Nephron (organoid): Measurements from ENCODE around the gene TRIL.
A peak's percentile ranks its signal among the peaks of the same experiment; 100 is the strongest.

Experiments used
- H3K27ac Mint-ChIP-seq, 3 experiments: 2 replicates each; pipeline ENCODE4 v1.8.0; 2020; ENCODE audit warnings: mixed read lengths in 3 of 3, mild to moderate bottlenecking in 2 of 3, moderate library complexity in 1 of 3
- H3K27me3 Mint-ChIP-seq: 2 replicates; pipeline ENCODE4 v1.8.0; 2021; ENCODE audit warnings: low read depth, mild to moderate bottlenecking, moderate library complexity, mixed read lengths
- H3K36me3 Mint-ChIP-seq: 2 replicates; pipeline ENCODE4 v1.8.0; 2020; ENCODE audit warnings: low read depth, mixed read lengths
- H3K4me1 Mint-ChIP-seq: 2 replicates; pipeline ENCODE4 v1.8.0; 2020; ENCODE audit warnings: mixed read lengths
- H3K4me3 Mint-ChIP-seq, 3 experiments: 2 replicates each; pipeline ENCODE4 v1.8.0; 2020; ENCODE audit warnings: mild to moderate bottlenecking in 3 of 3, mixed read lengths in 3 of 3, moderate library complexity in 2 of 3
- H3K9me3 Mint-ChIP-seq: 2 replicates; pipeline ENCODE4 v1.8.0; 2020; ENCODE audit warnings: mixed read lengths
- CTCF ChIP-seq, 3 experiments: fragments of 200-600 bp; sonication (generic); IDR thresholded peaks; one replicate each; pipeline ENCODE4 v1.5.0; 2021; ENCODE audit warnings: antibody characterized with exemption in 3 of 3; ENCODE audit not compliant: unreplicated experiment in 3 of 3

TRIL gene

GRCh38 chr7:28958235-28958979, at the start of gene TRIL:
Gene TRIL (minus strand): TSS chr7:28958330. CDS start chr7:28958046, 284 bp downstream.
- peaks cover 4% of the 10 kb centered on the region for H3K36me3 Mint-ChIP-seq
- H3K27ac Mint-ChIP-seq, result peak within 1 kb of the TSS; percentile 94 to 99 (median 97)

GRCh38 chr7:29007127-29007526, 49.0 kb upstream of the TRIL start:
- H3K27ac Mint-ChIP-seq, result peak overlapping the region in 1 of 3 experiments; percentile 7
- peaks cover 8% of the 10 kb centered on the region for H3K9me3 Mint-ChIP-seq
- peaks cover 19% of the 10 kb centered on the region for H3K4me1 Mint-ChIP-seq
- H3K4me3 Mint-ChIP-seq, result no peak overlapping the region
- TF ChIP-seq CTCF (IDR thresholded peaks at IDR 0.05; ENCODE audit: unreplicated experiment in 3 of 3), result no peak
- H3K27me3 Mint-ChIP-seq, result no peaks in the 10 kb centered on the region
- H3K36me3 Mint-ChIP-seq, result peaks cover 25% of the 10 kb centered on the region

More at GRCh38 chr7:28958235-28958979, at the start of gene TRIL:
- Mint-ChIP-seq H3K27me3 (peaks cover 7% of the 10 kb centered on the region), H3K4me1 (peaks cover 49% of the 10 kb centered on the region), H3K4me3 (peak within 1 kb of the TSS; percentile 93 to 96 (median 94)), H3K9me3 (no peaks in the 10 kb centered on the region)
- no peak for TF ChIP-seq CTCF (IDR thresholded peaks at IDR 0.05; ENCODE audit: unreplicated experiment in 3 of 3)

- TF ChIP-seq CTCF (IDR thresholded peaks at IDR 0.05; ENCODE audit: unreplicated experiment in 3 of 3), result no peak
- H3K27me3 Mint-ChIP-seq, result no peaks in the 10 kb centered on the region
- H3K9me3 Mint-ChIP-seq, result peaks cover 8% of the 10 kb centered on the region
- peaks cover 27% of the 10 kb centered on the region for H3K4me1 Mint-ChIP-seq
- peak overlapping the region; percentile 79 to 91 (median 89) for H3K27ac Mint-ChIP-seq
- peaks cover 25% of the 10 kb centered on the region for H3K36me3 Mint-ChIP-seq
- no peak overlapping the region for H3K4me3 Mint-ChIP-seq
Observed at GRCh38 chr7:29005829-29006228, 47.7 kb upstream of the TRIL start.

GRCh38 chr7:29005406-29005805, 47.3 kb upstream of the TRIL start:
- Mint-ChIP-seq H3K4me3 (no peak overlapping the region), H3K27ac (peak overlapping the region; percentile 79 to 91 (median 89)), H3K4me1 (peaks cover 31% of the 10 kb centered on the region), H3K9me3 (peaks cover 8% of the 10 kb centered on the region), H3K36me3 (peaks cover 25% of the 10 kb centered on the region), H3K27me3 (no peaks in the 10 kb centered on the region)
- TF ChIP-seq CTCF (IDR thresholded peaks at IDR 0.05; ENCODE audit: unreplicated experiment in 3 of 3), result no peak

- no peak overlapping the region for H3K27ac Mint-ChIP-seq
- TF ChIP-seq CTCF (IDR thresholded peaks at IDR 0.05; ENCODE audit: unreplicated experiment in 3 of 3), result no peak
- peaks cover 25% of the 10 kb centered on the region for H3K36me3 Mint-ChIP-seq
Observed at GRCh38 chr7:29003703-29004102, 45.6 kb upstream of the TRIL start.

GRCh38 chr7:29000717-29001076, 42.6 kb upstream of the TRIL start:
- no peak for TF ChIP-seq CTCF (IDR thresholded peaks at IDR 0.05; ENCODE audit: unreplicated experiment in 3 of 3)
- H3K4me3 Mint-ChIP-seq, result no peak overlapping the region
- peaks cover 16% of the 10 kb centered on the region for H3K36me3 Mint-ChIP-seq
- H3K9me3 Mint-ChIP-seq, result peaks cover 8% of the 10 kb centered on the region
- no peaks in the 10 kb centered on the region for H3K27me3 Mint-ChIP-seq
- H3K4me1 Mint-ChIP-seq, result peaks cover 46% of the 10 kb centered on the region
- H3K27ac Mint-ChIP-seq, result peak overlapping the region; percentile 17 to 73 (median 35)

More at GRCh38 chr7:29003703-29004102, 45.6 kb upstream of the TRIL start:
- Mint-ChIP-seq H3K4me1 (peaks cover 39% of the 10 kb centered on the region), H3K4me3 (no peak overlapping the region), H3K27me3 (no peaks in the 10 kb centered on the region), H3K9me3 (peaks cover 8% of the 10 kb centered on the region)
